NAMALWA (cell line): Measurements from ENCODE around the gene ZNF112.
"Not testable (repeated sequence)": the region's sequence is repeated elsewhere in the genome, so short reads cannot be mapped to it uniquely, and the experiment has no call there.

ENCODE experiments used
- DNase-seq: peaks from one replicate; pipeline ENCODE4 v3.0.0-alpha.2; 2015; ENCODE audit warnings: low spot score

The ZNF112 gene

GRCh38 chr19:44356383-44357111 lies at the start of gene ZNF112:
Gene ZNF112 (minus strand): TSS chr19:44356680. CDS start chr19:44340539, 16,141 bp downstream.
- no peak for DNase-seq

GRCh38 chr19:44401139-44402115 lies 44.9 kb upstream of the ZNF112 start, which contains the start of gene ZNF285:
Gene ZNF285 (minus strand): TSS chr19:44401608. CDS start chr19:44397213, 4,395 bp downstream.
- no peak for DNase-seq

- DNase-seq = not testable (repeated sequence)
Observed at GRCh38 chr19:44389268-44389667, 32.8 kb upstream of the ZNF112 start.

- no peak for DNase-seq
Observed at GRCh38 chr19:44374789-44375188, 18.3 kb upstream of the ZNF112 start.

- DNase-seq = no peak
Observed at GRCh38 chr19:44371815-44372480, 15.5 kb upstream of the ZNF112 start.

GRCh38 chr19:44367024-44367423 lies 10.5 kb upstream of the ZNF112 start:
- no peak for DNase-seq

GRCh38 chr19:44346556-44346955 lies 9.9 kb downstream of the ZNF112 start:
- DNase-seq = no peak

- no peak for DNase-seq
Observed at GRCh38 chr19:44345959-44346358, 10.5 kb downstream of the ZNF112 start.

GRCh38 chr19:44344255-44344654 lies 12.2 kb downstream of the ZNF112 start:
- DNase-seq = no peak

GRCh38 chr19:44341794-44342193 lies 14.7 kb downstream of the ZNF112 start:
- no peak for DNase-seq

- not testable (repeated sequence) for DNase-seq
Observed at GRCh38 chr19:44334639-44335038, 21.8 kb downstream of the ZNF112 start.

- no peak for DNase-seq
Observed at GRCh38 chr19:44332145-44332544, 24.3 kb downstream of the ZNF112 start.

GRCh38 chr19:44315883-44316282 lies 40.6 kb downstream of the ZNF112 start:
- DNase-seq = no peak

GRCh38 chr19:44313231-44313630 lies 43.2 kb downstream of the ZNF112 start:
- no peak for DNase-seq

GRCh38 chr19:44308011-44308410 lies 48.5 kb downstream of the ZNF112 start:
- DNase-seq = no peak

- no peak for DNase-seq
Observed at GRCh38 chr19:44306283-44306682, 50.2 kb downstream of the ZNF112 start.

- DNase-seq = no peak
Observed at GRCh38 chr19:44305457-44305856, 51.0 kb downstream of the ZNF112 start.

- DNase-seq = peak; percentile 80
Observed at GRCh38 chr19:44304659-44305193, 51.8 kb downstream of the ZNF112 start, which contains the start of gene ZNF235. Gene ZNF235 (minus strand): TSS chr19:44305025. CDS start chr19:44303404, 1,621 bp downstream.

GRCh38 chr19:44303976-44304568 lies 52.4 kb downstream of the ZNF112 start:
- peak; percentile 16 for DNase-seq

- no peak for DNase-seq
Observed at GRCh38 chr19:44303320-44303719, 53.2 kb downstream of the ZNF112 start.

- no peak for DNase-seq
Observed at GRCh38 chr19:44284968-44285367, 71.5 kb downstream of the ZNF112 start.
